ENCODE measurements around the gene PRM3. TPM values are rescaled to one million over a fixed set of nuclear protein-coding genes. Genes with fewer than 3 reads are reported as not detected.

The PRM3 gene, protein sequence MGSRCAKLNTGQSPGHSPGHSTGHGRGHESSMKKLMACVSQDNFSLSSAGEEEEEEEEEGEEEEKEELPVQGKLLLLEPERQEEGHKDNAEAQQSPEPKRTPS
- not detected for total RNA-seq
- polyA plus RNA-seq, result not detected

DNA sequence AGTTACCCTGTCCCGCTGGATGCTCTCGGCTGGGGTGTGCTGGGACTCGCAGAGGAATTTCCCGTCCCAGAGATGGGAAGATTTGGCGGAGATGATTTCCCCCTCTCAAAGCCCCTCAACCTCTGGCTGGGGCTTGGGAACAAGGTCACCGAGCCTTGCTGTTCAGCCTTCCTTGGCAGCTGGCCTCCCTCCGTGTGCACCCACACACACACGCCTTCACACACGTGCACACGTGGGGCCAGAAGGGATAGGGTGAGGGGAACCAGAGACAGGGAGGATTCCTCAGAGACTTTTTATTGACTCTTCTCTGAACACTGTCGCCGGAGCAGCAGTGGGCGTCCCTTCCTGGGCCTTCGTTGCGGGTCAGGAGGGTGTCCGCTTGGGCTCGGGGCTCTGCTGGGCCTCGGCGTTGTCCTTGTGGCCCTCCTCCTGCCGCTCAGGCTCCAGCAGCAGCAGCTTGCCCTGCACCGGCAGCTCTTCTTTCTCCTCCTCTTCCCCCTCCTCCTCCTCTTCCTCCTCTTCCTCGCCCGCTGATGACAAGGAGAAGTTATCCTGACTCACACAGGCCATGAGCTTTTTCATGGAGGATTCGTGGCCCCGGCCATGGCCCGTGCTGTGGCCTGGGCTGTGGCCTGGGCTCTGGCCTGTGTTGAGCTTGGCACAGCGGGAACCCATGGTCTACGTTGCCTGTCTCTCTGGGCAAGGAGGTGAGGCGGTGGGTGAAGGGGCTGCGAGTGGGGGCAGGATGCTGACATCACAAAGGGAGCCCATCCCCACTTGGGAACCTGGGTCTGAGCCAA lies at the start of gene PRM3:
Gene PRM3 (minus strand): TSS at position 709 of the 800 bp plus-strand sequence. CDS start 34 bp downstream, at position 675.
- Mint-ChIP-seq H3K27me3 (no peaks in the 10 kb centered on the region), H3K4me3 (no peak within 1 kb of the TSS), H3K4me1 (no peaks in the 10 kb centered on the region), H3K36me3 (no peaks in the 10 kb centered on the region), H3K9me3 (no peaks in the 10 kb centered on the region), H3K27ac (peak within 1 kb of the TSS in 2 of 7 donors; percentile 46 to 54)
- no peak within 1 kb of the TSS for H3K4me3 ChIP-seq (ENCODE audit: low read length in 2 of 2)
- no peaks in the 10 kb centered on the region for H3K4me1 ChIP-seq (ENCODE audit: insufficient read depth, low read length)
- CTCF ChIA-PET (ENCODE audit: partially characterized antibody), result interaction anchor here (1.0 to 2.2 kb wide), 2 partner anchors 16 to 309 kb away, joined by 6 read pairs; no protein-coding TSS in a partner anchor
- H3K27me3 ChIP-seq (ENCODE audit: insufficient read depth, low read length), result no peaks in the 10 kb centered on the region
- no peak within 1 kb of the TSS for H3K27ac ChIP-seq (ENCODE audit: low read depth, low read length)
- POLR2A ChIA-PET (ENCODE audit: partially characterized antibody), result interaction anchor here (1.2 to 1.5 kb wide), 2 partner anchors 9 to 18 kb away, joined by 3 to 4 read pairs; no protein-coding TSS in a partner anchor
- no peak for DNase-seq
- H3K9me3 ChIP-seq (ENCODE audit: control insufficient read depth in 1 of 2, low read length in 2 of 2), result no peaks in the 10 kb centered on the region
- intact Hi-C loops (cut with micrococcal nuclease), result no loop called here
- no peaks in the 10 kb centered on the region for H3K36me3 ChIP-seq (ENCODE audit: insufficient read depth, low read length)

DNA sequence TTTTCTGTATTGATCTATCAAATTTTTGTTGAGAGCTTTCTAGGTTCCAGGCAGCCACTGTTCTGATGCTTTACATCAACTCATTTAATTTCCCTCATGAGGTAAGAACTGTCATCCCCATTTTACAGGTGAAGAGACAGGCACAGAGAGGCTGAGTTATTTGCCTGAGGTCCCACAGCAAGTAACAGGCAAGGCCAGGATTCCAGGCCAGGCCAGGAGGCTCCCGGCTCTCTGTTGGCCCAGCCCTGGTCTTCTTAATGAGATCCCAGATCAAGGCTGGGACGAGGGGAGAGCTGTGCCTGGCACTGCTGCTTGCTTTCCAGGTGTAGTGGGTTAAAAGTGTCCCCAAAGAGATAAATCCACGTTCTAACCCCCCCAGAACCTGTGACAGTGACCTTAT lies 49.4 kb upstream of the PRM3 start:
- peaks cover 9% of the 10 kb centered on the region for H3K4me1 ChIP-seq (ENCODE audit: insufficient read depth, low read length)
- Mint-ChIP-seq H3K4me3 (no peak overlapping the region), H3K36me3 (no peaks in the 10 kb centered on the region), H3K9me3 (peaks cover 0 to 3% (median 0%) of the 10 kb centered on the region in 8 donors), H3K27ac (no peak overlapping the region), H3K27me3 (no peaks in the 10 kb centered on the region), H3K4me1 (peaks cover 12 to 23% (median 15%) of the 10 kb centered on the region in 4 donors)
- H3K27ac ChIP-seq (ENCODE audit: low read depth, low read length), result no peak overlapping the region
- intact Hi-C loops (cut with micrococcal nuclease), result no loop called here
- no peak for DNase-seq
- H3K36me3 ChIP-seq (ENCODE audit: insufficient read depth, low read length), result no peaks in the 10 kb centered on the region
- no peaks in the 10 kb centered on the region for H3K27me3 ChIP-seq (ENCODE audit: insufficient read depth, low read length)
- H3K9me3 ChIP-seq (ENCODE audit: control insufficient read depth in 1 of 2, low read length in 2 of 2), result no peaks in the 10 kb centered on the region
- POLR2A ChIA-PET (ENCODE audit: partially characterized antibody), result interaction anchor here (0.6 kb wide), 1 partner anchor 67 kb away, joined by 3 read pairs; the partner anchor contains the start of gene SOCS1
- CTCF ChIA-PET (ENCODE audit: partially characterized antibody), result no interaction called here
- H3K4me3 ChIP-seq (ENCODE audit: low read length in 2 of 2), result no peak overlapping the region

DNA sequence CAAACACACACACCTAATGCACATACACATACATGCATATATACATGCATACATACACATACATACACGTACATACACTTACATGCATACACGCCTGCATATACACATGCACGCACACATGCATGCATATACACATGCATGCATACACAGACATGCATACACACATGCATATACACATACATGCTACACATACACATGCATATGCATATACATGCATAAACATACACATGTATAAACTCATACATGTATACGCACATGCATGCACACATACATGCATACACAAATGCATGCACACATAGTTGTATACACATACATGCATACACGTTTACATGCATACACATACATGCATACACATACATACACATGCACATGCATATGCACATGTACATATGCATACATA lies 48.2 kb upstream of the PRM3 start:
- Mint-ChIP-seq H3K4me1 (peaks cover 5 to 11% (median 5%) of the 10 kb centered on the region in 4 donors), H3K9me3 (no peaks in the 10 kb centered on the region), H3K36me3 (no peaks in the 10 kb centered on the region), H3K4me3 (no peak overlapping the region), H3K27ac (no peak overlapping the region), H3K27me3 (no peaks in the 10 kb centered on the region)
- no peaks in the 10 kb centered on the region for H3K9me3 ChIP-seq (ENCODE audit: control insufficient read depth in 1 of 2, low read length in 2 of 2)
- intact Hi-C loops (cut with micrococcal nuclease), result no loop called here
- H3K27me3 ChIP-seq (ENCODE audit: insufficient read depth, low read length), result no peaks in the 10 kb centered on the region
- no peak overlapping the region for H3K4me3 ChIP-seq (ENCODE audit: low read length in 2 of 2)
- POLR2A ChIA-PET (ENCODE audit: partially characterized antibody), result no interaction called here
- no peaks in the 10 kb centered on the region for H3K36me3 ChIP-seq (ENCODE audit: insufficient read depth, low read length)
- no peak overlapping the region for H3K27ac ChIP-seq (ENCODE audit: low read depth, low read length)
- CTCF ChIA-PET (ENCODE audit: partially characterized antibody), result no interaction called here
- no peak for DNase-seq
- H3K4me1 ChIP-seq (ENCODE audit: insufficient read depth, low read length), result no peaks in the 10 kb centered on the region

DNA sequence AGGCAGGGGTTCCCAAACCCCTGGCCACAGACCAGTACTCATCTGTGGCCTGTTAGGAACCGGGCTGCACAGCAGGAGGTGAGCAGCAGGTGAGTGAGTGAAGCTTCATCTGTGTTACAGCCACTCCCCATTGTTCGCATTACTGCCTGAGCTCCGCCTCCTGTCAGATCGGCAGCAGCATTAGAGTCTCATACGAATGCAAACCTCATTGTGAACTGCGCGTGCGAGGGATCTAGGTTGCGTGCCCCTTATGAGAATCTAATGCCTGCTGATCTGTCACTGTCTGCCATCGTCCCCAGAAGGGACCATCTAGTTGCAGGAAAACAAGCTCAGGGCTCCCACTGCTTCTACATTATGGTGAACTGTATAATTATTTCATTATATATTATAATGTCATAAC lies 46.7 kb upstream of the PRM3 start:
- CTCF ChIA-PET (ENCODE audit: partially characterized antibody), result no interaction called here
- H3K4me1 Mint-ChIP-seq, result peaks cover under 1 to 6% (median 2%) of the 10 kb centered on the region in 4 donors
- no peak overlapping the region for H3K4me3 ChIP-seq (ENCODE audit: low read length in 2 of 2)

GRCh38 chr16:11319529-11320146 lies 46.2 kb upstream of the PRM3 start:
- H3K27me3 Mint-ChIP-seq, result no peaks in the 10 kb centered on the region
- H3K4me1 ChIP-seq (ENCODE audit: insufficient read depth, low read length), result no peaks in the 10 kb centered on the region
- no peak overlapping the region for H3K27ac ChIP-seq (ENCODE audit: low read depth, low read length)
- no peaks in the 10 kb centered on the region for H3K27me3 ChIP-seq (ENCODE audit: insufficient read depth, low read length)
- no peak overlapping the region for H3K27ac Mint-ChIP-seq
- H3K36me3 Mint-ChIP-seq, result no peaks in the 10 kb centered on the region
- peaks cover 0 to 2% (median under 1%) of the 10 kb centered on the region in 4 donors for H3K4me1 Mint-ChIP-seq
- POLR2A ChIA-PET (ENCODE audit: partially characterized antibody), result no interaction called here
- H3K36me3 ChIP-seq (ENCODE audit: insufficient read depth, low read length), result no peaks in the 10 kb centered on the region
- H3K9me3 ChIP-seq (ENCODE audit: control insufficient read depth in 1 of 2, low read length in 2 of 2), result no peaks in the 10 kb centered on the region
- H3K4me3 ChIP-seq (ENCODE audit: low read length in 2 of 2), result no peak overlapping the region
- CTCF ChIA-PET (ENCODE audit: partially characterized antibody), result no interaction called here
- DNase-seq, result no peak
- no peaks in the 10 kb centered on the region for H3K9me3 Mint-ChIP-seq
- intact Hi-C loops (cut with micrococcal nuclease), result no loop called here
- H3K4me3 Mint-ChIP-seq, result no peak overlapping the region

More for the DNA sequence above, 46.7 kb upstream of the PRM3 start:
- POLR2A ChIA-PET (ENCODE audit: partially characterized antibody), result no interaction called here
- Histone ChIP-seq H3K27me3 (ENCODE audit: insufficient read depth, low read length) (no peaks in the 10 kb centered on the region), H3K36me3 (ENCODE audit: insufficient read depth, low read length) (no peaks in the 10 kb centered on the region), H3K27ac (ENCODE audit: low read depth, low read length) (no peak overlapping the region), H3K4me1 (ENCODE audit: insufficient read depth, low read length) (no peaks in the 10 kb centered on the region), H3K9me3 (ENCODE audit: control insufficient read depth in 1 of 2, low read length in 2 of 2) (no peaks in the 10 kb centered on the region)
- Mint-ChIP-seq H3K27me3 (no peaks in the 10 kb centered on the region), H3K27ac (no peak overlapping the region), H3K9me3 (no peaks in the 10 kb centered on the region), H3K4me3 (no peak overlapping the region), H3K36me3 (no peaks in the 10 kb centered on the region)
- DNase-seq, result no peak
- intact Hi-C loops (cut with micrococcal nuclease), result no loop called here

- no peak overlapping the region for H3K4me3 ChIP-seq (ENCODE audit: low read length in 2 of 2)
- no peaks in the 10 kb centered on the region for H3K9me3 ChIP-seq (ENCODE audit: control insufficient read depth in 1 of 2, low read length in 2 of 2)
- H3K27me3 ChIP-seq (ENCODE audit: insufficient read depth, low read length), result no peaks in the 10 kb centered on the region
- Mint-ChIP-seq H3K27me3 (no peaks in the 10 kb centered on the region), H3K4me1 (peaks cover 0 to 3% (median 2%) of the 10 kb centered on the region in 4 donors), H3K27ac (peak overlapping the region in 1 of 7 donors; percentile 44), H3K9me3 (no peaks in the 10 kb centered on the region), H3K36me3 (no peaks in the 10 kb centered on the region), H3K4me3 (no peak overlapping the region)
- ChIA-PET CTCF (ENCODE audit: partially characterized antibody) (interaction anchor here (0.7 kb wide), 1 partner anchor 649 kb away, joined by 3 read pairs; no protein-coding TSS in a partner anchor), POLR2A (ENCODE audit: partially characterized antibody) (no interaction called here)
- DNase-seq, result no peak
- no peaks in the 10 kb centered on the region for H3K36me3 ChIP-seq (ENCODE audit: insufficient read depth, low read length)
- no peaks in the 10 kb centered on the region for H3K4me1 ChIP-seq (ENCODE audit: insufficient read depth, low read length)
- no peak overlapping the region for H3K27ac ChIP-seq (ENCODE audit: low read depth, low read length)
- intact Hi-C loops (cut with micrococcal nuclease), result no loop called here
Measured at GRCh38 chr16:11318817-11319216, 45.4 kb upstream of the PRM3 start.

GRCh38 chr16:11316331-11317015 lies 43.0 kb upstream of the PRM3 start:
- Histone ChIP-seq H3K27ac (ENCODE audit: low read depth, low read length) (no peak overlapping the region), H3K36me3 (ENCODE audit: insufficient read depth, low read length) (no peaks in the 10 kb centered on the region), H3K4me3 (ENCODE audit: low read length in 2 of 2) (no peak overlapping the region), H3K9me3 (ENCODE audit: control insufficient read depth in 1 of 2, low read length in 2 of 2) (no peaks in the 10 kb centered on the region), H3K4me1 (ENCODE audit: insufficient read depth, low read length) (peaks cover 19% of the 10 kb centered on the region), H3K27me3 (ENCODE audit: insufficient read depth, low read length) (no peaks in the 10 kb centered on the region)
- DNase-seq, result no peak
- Mint-ChIP-seq H3K9me3 (no peaks in the 10 kb centered on the region), H3K27ac (no peak overlapping the region), H3K36me3 (no peaks in the 10 kb centered on the region), H3K27me3 (no peaks in the 10 kb centered on the region), H3K4me1 (peaks cover 13 to 26% (median 20%) of the 10 kb centered on the region in 4 donors), H3K4me3 (no peak overlapping the region)
- intact Hi-C loops (cut with micrococcal nuclease), result no loop called here
- CTCF ChIA-PET (ENCODE audit: partially characterized antibody), result no interaction called here
- POLR2A ChIA-PET (ENCODE audit: partially characterized antibody), result no interaction called here

All from CD4-positive, alpha-beta memory T cell (primary cell).